ENCODE data around the gene GTPBP6.
"Not testable (repeated sequence)": the region's sequence is repeated elsewhere in the genome, so short reads cannot be mapped to it uniquely, and the experiment has no call there.

The GTPBP6 gene

GRCh38 chrX:258291-259040 lies 60.1 kb downstream of the GTPBP6 start:
- no peak for DNase-seq (ENCODE audit: low read depth)
- TF ChIP-seq, protein P1, sequence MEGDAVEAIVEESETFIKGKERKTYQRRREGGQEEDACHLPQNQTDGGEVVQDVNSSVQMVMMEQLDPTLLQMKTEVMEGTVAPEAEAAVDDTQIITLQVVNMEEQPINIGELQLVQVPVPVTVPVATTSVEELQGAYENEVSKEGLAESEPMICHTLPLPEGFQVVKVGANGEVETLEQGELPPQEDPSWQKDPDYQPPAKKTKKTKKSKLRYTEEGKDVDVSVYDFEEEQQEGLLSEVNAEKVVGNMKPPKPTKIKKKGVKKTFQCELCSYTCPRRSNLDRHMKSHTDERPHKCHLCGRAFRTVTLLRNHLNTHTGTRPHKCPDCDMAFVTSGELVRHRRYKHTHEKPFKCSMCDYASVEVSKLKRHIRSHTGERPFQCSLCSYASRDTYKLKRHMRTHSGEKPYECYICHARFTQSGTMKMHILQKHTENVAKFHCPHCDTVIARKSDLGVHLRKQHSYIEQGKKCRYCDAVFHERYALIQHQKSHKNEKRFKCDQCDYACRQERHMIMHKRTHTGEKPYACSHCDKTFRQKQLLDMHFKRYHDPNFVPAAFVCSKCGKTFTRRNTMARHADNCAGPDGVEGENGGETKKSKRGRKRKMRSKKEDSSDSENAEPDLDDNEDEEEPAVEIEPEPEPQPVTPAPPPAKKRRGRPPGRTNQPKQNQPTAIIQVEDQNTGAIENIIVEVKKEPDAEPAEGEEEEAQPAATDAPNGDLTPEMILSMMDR (conservative IDR thresholded peaks at IDR 0.05; ENCODE audit: control insufficient read depth, insufficient read depth, low read depth, low read length), result no peak
- no peak overlapping the region for H3K4me3 ChIP-seq (ENCODE audit: control insufficient read depth, low read depth, low read length)

- no peak overlapping the region for H3K4me3 ChIP-seq (ENCODE audit: control insufficient read depth, low read depth, low read length)
- TF ChIP-seq, protein P1 (conservative IDR thresholded peaks at IDR 0.05; ENCODE audit: control insufficient read depth, insufficient read depth, low read depth, low read length), result no peak
- DNase-seq (ENCODE audit: low read depth), result no peak
These were observed 60.8 kb downstream of the GTPBP6 start for GRCh38 chrX:257681-258289.

- DNase-seq (ENCODE audit: low read depth); H3K4me3 ChIP-seq (ENCODE audit: control insufficient read depth, low read depth, low read length): not testable (repeated sequence)
These were observed 61.5 kb downstream of the GTPBP6 start for GRCh38 chrX:257054-257453.

GRCh38 chrX:255923-256331 lies 62.7 kb downstream of the GTPBP6 start:
- H3K4me3 ChIP-seq (ENCODE audit: control insufficient read depth, low read depth, low read length), result no peak overlapping the region
- DNase-seq (ENCODE audit: low read depth), result no peak
- TF ChIP-seq, protein P1 (conservative IDR thresholded peaks at IDR 0.05; ENCODE audit: control insufficient read depth, insufficient read depth, low read depth, low read length), result no peak

Measured in fibroblast of mammary gland (primary cell).